GM12865 (cell line): ENCODE data around the gene PSMG2.

Experiments
- DNase-seq: peaks from one replicate; pipeline ENCODE4 v3.0.0; 2010; ENCODE audit warnings: low read depth
- H3K4me3 ChIP-seq: 2 replicates; pipeline ENCODE4 v1.5.1; 2011; ENCODE audit warnings: mild to moderate bottlenecking, low read depth, low read length, control low read depth
- TF ChIP-seq, protein P1 (sequence below): IDR thresholded peaks from 2 replicates; pipeline ENCODE4 v1.5.1; 2011; ENCODE audit warnings: low read length, control low read depth, low read depth, inconsistent platforms; ENCODE audit not compliant: insufficient read depth; ENCODE audit errors: missing control alignments

The PSMG2 gene

GRCh38 chr18:12659904-12660605, 42.8 kb upstream of the PSMG2 start:
- TF ChIP-seq, protein P1, sequence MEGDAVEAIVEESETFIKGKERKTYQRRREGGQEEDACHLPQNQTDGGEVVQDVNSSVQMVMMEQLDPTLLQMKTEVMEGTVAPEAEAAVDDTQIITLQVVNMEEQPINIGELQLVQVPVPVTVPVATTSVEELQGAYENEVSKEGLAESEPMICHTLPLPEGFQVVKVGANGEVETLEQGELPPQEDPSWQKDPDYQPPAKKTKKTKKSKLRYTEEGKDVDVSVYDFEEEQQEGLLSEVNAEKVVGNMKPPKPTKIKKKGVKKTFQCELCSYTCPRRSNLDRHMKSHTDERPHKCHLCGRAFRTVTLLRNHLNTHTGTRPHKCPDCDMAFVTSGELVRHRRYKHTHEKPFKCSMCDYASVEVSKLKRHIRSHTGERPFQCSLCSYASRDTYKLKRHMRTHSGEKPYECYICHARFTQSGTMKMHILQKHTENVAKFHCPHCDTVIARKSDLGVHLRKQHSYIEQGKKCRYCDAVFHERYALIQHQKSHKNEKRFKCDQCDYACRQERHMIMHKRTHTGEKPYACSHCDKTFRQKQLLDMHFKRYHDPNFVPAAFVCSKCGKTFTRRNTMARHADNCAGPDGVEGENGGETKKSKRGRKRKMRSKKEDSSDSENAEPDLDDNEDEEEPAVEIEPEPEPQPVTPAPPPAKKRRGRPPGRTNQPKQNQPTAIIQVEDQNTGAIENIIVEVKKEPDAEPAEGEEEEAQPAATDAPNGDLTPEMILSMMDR, result peak; percentile 81
- DNase-seq, result peak; percentile 65
- H3K4me3 ChIP-seq, result no peak overlapping the region

GRCh38 chr18:12668041-12668440, 34.8 kb upstream of the PSMG2 start:
- DNase-seq, result no peak
- H3K4me3 ChIP-seq, result no peak overlapping the region
- TF ChIP-seq, protein P1, result no peak

DNA sequence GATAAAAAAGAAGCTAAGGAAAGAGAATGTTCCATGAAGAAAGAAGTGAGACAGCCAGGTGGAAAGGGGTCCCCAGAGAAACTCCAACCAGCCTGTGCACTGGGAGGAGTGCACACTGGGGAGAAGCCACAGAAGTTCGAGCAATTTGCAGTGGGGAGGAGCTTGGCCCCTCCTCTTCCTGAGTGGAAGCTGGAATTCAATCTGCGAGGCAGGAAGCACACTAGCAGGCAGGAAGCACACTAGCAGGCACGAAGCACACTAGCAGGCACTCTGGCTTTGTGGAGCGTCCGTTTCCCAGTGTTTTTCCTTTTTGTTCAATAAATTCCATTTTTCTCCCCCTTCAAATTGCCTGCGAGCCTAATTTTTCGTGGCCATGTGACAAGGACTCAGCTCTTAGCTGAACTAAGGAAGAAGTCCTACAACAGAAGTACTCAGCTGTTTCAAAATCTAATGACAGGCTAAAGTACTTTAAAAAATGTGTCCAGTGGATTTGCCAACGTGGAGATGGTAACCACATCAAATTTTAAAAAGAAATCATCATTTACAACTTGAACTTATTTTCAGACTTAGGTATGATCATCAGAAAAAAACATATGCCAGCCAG, 23.6 kb upstream of the PSMG2 start:
- TF ChIP-seq, protein P1, result no peak
- no peak overlapping the region for H3K4me3 ChIP-seq
- no peak for DNase-seq

- TF ChIP-seq, protein P1, result no peak
- peak; percentile 28 for DNase-seq
- H3K4me3 ChIP-seq, result no peak overlapping the region
These were observed 16.7 kb upstream of the PSMG2 start for GRCh38 chr18:12686100-12686499.

DNA sequence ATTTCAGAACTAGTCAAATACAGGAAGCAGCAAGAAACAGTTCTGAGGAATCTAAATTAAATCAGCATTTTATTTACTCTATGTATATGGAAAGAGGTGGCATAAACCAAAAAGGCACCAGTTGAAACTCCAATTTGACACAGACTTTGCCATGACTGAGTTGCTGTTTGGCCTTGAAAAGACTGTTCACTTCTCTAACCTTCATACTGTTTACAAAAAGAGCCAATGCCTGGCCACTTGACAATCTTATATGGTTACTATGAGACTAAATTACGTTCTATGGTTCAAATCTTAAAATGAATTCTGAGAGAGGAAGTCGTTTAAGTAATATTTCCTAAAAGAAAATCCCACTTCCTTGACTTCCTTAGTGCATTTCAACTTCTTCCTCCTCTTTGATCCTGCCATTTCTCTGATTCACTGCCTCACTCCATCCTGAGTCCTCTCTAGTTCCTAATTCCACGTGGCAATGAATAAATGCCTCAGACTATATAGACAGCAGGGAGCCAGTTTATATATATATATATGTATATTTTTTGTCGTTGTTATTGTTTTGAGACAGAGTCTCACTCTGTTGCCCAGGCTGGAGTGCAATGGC, 13.5 kb upstream of the PSMG2 start:
- no peak overlapping the region for H3K4me3 ChIP-seq
- no peak for DNase-seq
- TF ChIP-seq, protein P1, result no peak

- TF ChIP-seq, protein P1, result no peak
- H3K4me3 ChIP-seq, result no peak overlapping the region
- no peak for DNase-seq
These were observed 10.6 kb upstream of the PSMG2 start for GRCh38 chr18:12692206-12692605.
